GM12872 (cell line): ENCODE data around the gene RBPJ.

Experiments
- CTCF ChIP-seq: IDR thresholded peaks from 3 replicates; pipeline ENCODE4 v1.5.1; 2011; ENCODE audit warnings: low read depth, mild to moderate bottlenecking, low read length, moderate library complexity; ENCODE audit not compliant: insufficient read depth

Gene RBPJ

GRCh38 chr4:26412381-26413372, 91.9 kb downstream of the RBPJ start:
- TF ChIP-seq CTCF: no peak

GRCh38 chr4:26413582-26413981, 92.8 kb downstream of the RBPJ start:
- no peak for TF ChIP-seq CTCF

- no peak for TF ChIP-seq CTCF
These were observed 97.3 kb downstream of the RBPJ start for GRCh38 chr4:26418107-26418506.

- no peak for TF ChIP-seq CTCF
These were observed 98.0 kb downstream of the RBPJ start for GRCh38 chr4:26418850-26419249.

GRCh38 chr4:26420438-26420837, 99.6 kb downstream of the RBPJ start:
- no peak for TF ChIP-seq CTCF

- TF ChIP-seq CTCF: no peak
These were observed 100.1 kb downstream of the RBPJ start for GRCh38 chr4:26420913-26421312.

GRCh38 chr4:26424153-26424552, 103.3 kb downstream of the RBPJ start:
- no peak for TF ChIP-seq CTCF
